Uterus (tissue), 4 donors: ENCODE measurements around the gene UGT1A4. TPM values are rescaled to one million over a fixed set of nuclear protein-coding genes. Genes with fewer than 3 reads are reported as not detected.

Source experiments
- DNase-seq, 2 donors: peaks; one replicate each; pipeline ENCODE4 v3.0.0-alpha.2; 2019 to 2020
- H3K27ac ChIP-seq, 2 donors: fragments of 200-600 bp; sonication (generic); 1 replicate in 1 of 2; 2 replicates in 1 of 2; pipeline ENCODE4 v1.5.1; 2016 to 2018
- H3K27me3 ChIP-seq, 2 donors: fragments of 200-600 bp; sonication (generic); one replicate each; pipeline ENCODE4 v1.5.1; 2018 to 2019; ENCODE audit warnings: control low read depth in 1 of 2
- H3K36me3 ChIP-seq, 2 donors: fragments of 200-600 bp; sonication (generic); one replicate each; pipeline ENCODE4 v1.5.1; 2019; ENCODE audit warnings: control low read depth in 1 of 2
- H3K4me1 ChIP-seq, 2 donors: fragments of 200-600 bp; sonication (generic); one replicate each; pipeline ENCODE4 v1.5.1; 2018 to 2019; ENCODE audit warnings: control low read depth in 1 of 2
- H3K4me3 ChIP-seq, 2 donors: fragments of 200-600 bp; sonication (generic); 1 replicate in 1 of 2; 2 replicates in 1 of 2; pipeline ENCODE4 v1.5.1; 2018 to 2019; ENCODE audit warnings: mild to moderate bottlenecking in 1 of 2
- H3K9me3 ChIP-seq, 2 donors: fragments of 200-600 bp; sonication (generic); one replicate each; pipeline ENCODE4 v1.5.1; 2019; ENCODE audit warnings: control low read depth in 1 of 2
- CTCF ChIP-seq, 4 experiments: fragments of 200-600 bp in 2 of 4; fragments of 450-650 bp in 2 of 4; sonication (generic) in 2 of 4; IDR thresholded peaks; one replicate each; pipeline ENCODE4 v1.5.1; 2016 to 2019; ENCODE audit warnings: antibody characterized with exemption in 4 of 4, mild to moderate bottlenecking in 2 of 4, moderate library complexity in 1 of 4
- POLR2A ChIP-seq, 2 donors: fragments of 450-650 bp; IDR thresholded peaks; one replicate each; pipeline ENCODE4 v1.6.1; 2016; ENCODE audit warnings: antibody characterized with exemption in 2 of 2, mild to moderate bottlenecking in 1 of 2, moderate library complexity in 1 of 2
- intact Hi-C: fragments of 100-400 bp; cut with DNase I; formaldehyde crosslinking; loops from one replicate; pipeline ENCODE4 v1.15.1; 2023; ENCODE audit warnings: low total_unique reads
- total RNA-seq, 4 donors: library from RNA; depleted of rRNA in 3 of 4; stranded (reverse); fragments of >200 nt in 3 of 4; gene quantifications; one replicate each; pipeline versions ENCODE4 v1.1.0 to v1.2.4, GENCODE V29; 2014 to 2023
- donor health status: DM: yes; HTN: yes; CAD: no.

The UGT1A4 gene
- total RNA-seq, 4 donors from 2014 or later, result not detected

- no peaks in the 10 kb centered on the region for H3K9me3 ChIP-seq
- H3K27me3 ChIP-seq, result no peaks in the 10 kb centered on the region
- H3K36me3 ChIP-seq, result no peaks in the 10 kb centered on the region
- intact Hi-C loops, result no loop called here
- TF ChIP-seq POLR2A (IDR thresholded peaks at IDR 0.05) (no peak), CTCF (IDR thresholded peaks at IDR 0.05) (no peak)
- H3K4me3 ChIP-seq, result no peak overlapping the region
- no peaks in the 10 kb centered on the region for H3K4me1 ChIP-seq
- DNase-seq, result no peak
- no peak overlapping the region for H3K27ac ChIP-seq
Observed at GRCh38 chr2:233791151-233791882, 72.8 kb downstream of the UGT1A4 start.

- Histone ChIP-seq H3K4me3 (no peak overlapping the region), H3K27me3 (no peaks in the 10 kb centered on the region), H3K4me1 (no peaks in the 10 kb centered on the region), H3K36me3 (no peaks in the 10 kb centered on the region), H3K27ac (no peak overlapping the region), H3K9me3 (no peaks in the 10 kb centered on the region)
- no peak for TF ChIP-seq CTCF (IDR thresholded peaks at IDR 0.05)
- TF ChIP-seq POLR2A (IDR thresholded peaks at IDR 0.05), result no peak
- DNase-seq, result no peak
- intact Hi-C loops, result no loop called here
Observed at GRCh38 chr2:233791883-233792329, 73.4 kb downstream of the UGT1A4 start.

GRCh38 chr2:233792720-233793119, 74.2 kb downstream of the UGT1A4 start:
- no peaks in the 10 kb centered on the region for H3K9me3 ChIP-seq
- H3K4me3 ChIP-seq, result no peak overlapping the region
- TF ChIP-seq CTCF (IDR thresholded peaks at IDR 0.05), result no peak
- TF ChIP-seq POLR2A (IDR thresholded peaks at IDR 0.05), result no peak
- H3K27ac ChIP-seq, result no peak overlapping the region
- H3K36me3 ChIP-seq, result no peaks in the 10 kb centered on the region
- intact Hi-C loops, result no loop called here
- DNase-seq, result no peak
- no peaks in the 10 kb centered on the region for H3K27me3 ChIP-seq
- no peaks in the 10 kb centered on the region for H3K4me1 ChIP-seq

GRCh38 chr2:233793465-233794127, 75.1 kb downstream of the UGT1A4 start:
- H3K36me3 ChIP-seq, result no peaks in the 10 kb centered on the region
- no peak for TF ChIP-seq POLR2A (IDR thresholded peaks at IDR 0.05)
- TF ChIP-seq CTCF (IDR thresholded peaks at IDR 0.05), result no peak
- no peak overlapping the region for H3K27ac ChIP-seq
- H3K9me3 ChIP-seq, result no peaks in the 10 kb centered on the region
- intact Hi-C loops, result no loop called here
- no peaks in the 10 kb centered on the region for H3K4me1 ChIP-seq
- no peak for DNase-seq
- no peak overlapping the region for H3K4me3 ChIP-seq
- H3K27me3 ChIP-seq, result no peaks in the 10 kb centered on the region

GRCh38 chr2:233794128-233794658, 75.7 kb downstream of the UGT1A4 start:
- Histone ChIP-seq H3K27me3 (no peaks in the 10 kb centered on the region), H3K4me1 (no peaks in the 10 kb centered on the region), H3K9me3 (no peaks in the 10 kb centered on the region), H3K4me3 (no peak overlapping the region), H3K27ac (no peak overlapping the region), H3K36me3 (no peaks in the 10 kb centered on the region)
- TF ChIP-seq POLR2A (IDR thresholded peaks at IDR 0.05) (no peak), CTCF (IDR thresholded peaks at IDR 0.05) (no peak)
- DNase-seq, result no peak
- intact Hi-C loops, result no loop called here
